ENCODE results near the gene BATF2.
A peak's percentile ranks its signal among the peaks of the same experiment; 100 is the strongest.
"Not testable (repeated sequence)": the region's sequence is repeated elsewhere in the genome, so short reads cannot be mapped to it uniquely, and the experiment has no call there.

Gene BATF2

GRCh38 chr11:65013130-65013887, 16.5 kb upstream of the BATF2 start:
- DNase-seq (ENCODE audit: low read depth), result peak; percentile 72

DNA sequence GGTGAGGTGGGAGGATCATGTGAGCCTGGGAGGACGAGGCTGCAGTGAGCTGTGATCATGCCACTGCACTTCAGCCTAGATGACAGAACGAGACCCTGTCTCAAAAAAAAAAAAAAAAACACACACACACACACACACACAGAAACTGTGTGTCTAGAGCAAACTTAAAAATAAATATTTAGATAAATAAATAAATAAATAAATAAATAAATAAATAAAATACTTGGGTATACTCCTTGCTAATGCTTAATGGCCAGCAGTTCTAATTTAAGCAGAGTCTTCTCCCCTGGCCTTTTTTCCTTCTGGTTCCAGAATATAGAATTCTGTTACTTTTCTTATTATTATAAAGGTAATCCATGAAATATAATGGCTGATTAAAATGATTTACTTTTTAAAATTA, 12.1 kb upstream of the BATF2 start:
- DNase-seq (ENCODE audit: low read depth), result no peak

- DNase-seq (ENCODE audit: low read depth), result no peak
Observed at GRCh38 chr11:65008016-65008415, 11.2 kb upstream of the BATF2 start.

GRCh38 chr11:65003968-65004367, 7.2 kb upstream of the BATF2 start:
- not testable (repeated sequence) for DNase-seq (ENCODE audit: low read depth)

GRCh38 chr11:65003282-65003681, 6.5 kb upstream of the BATF2 start:
- peak; percentile 17 for DNase-seq (ENCODE audit: low read depth)

DNA sequence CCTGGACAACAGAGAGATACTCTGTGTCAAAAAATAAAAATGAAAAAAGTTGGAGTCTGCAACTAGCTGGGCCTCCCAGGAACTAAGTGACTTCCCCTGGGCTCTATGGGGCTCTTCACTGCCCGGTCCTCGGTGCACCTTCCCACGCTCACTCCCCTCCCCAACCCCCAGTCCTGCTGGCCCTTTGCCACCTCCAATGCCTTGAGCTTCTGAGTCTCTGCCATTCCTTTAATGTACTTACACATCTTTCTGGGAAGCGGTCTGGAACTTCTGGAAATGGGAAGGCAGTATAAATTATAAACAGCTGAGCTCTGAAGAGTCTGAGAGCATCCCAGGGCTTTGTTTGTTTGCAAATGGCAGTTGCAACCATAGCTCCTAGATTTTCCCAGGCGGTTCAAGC, 5.9 kb upstream of the BATF2 start:
- no peak for DNase-seq (ENCODE audit: low read depth)

DNA sequence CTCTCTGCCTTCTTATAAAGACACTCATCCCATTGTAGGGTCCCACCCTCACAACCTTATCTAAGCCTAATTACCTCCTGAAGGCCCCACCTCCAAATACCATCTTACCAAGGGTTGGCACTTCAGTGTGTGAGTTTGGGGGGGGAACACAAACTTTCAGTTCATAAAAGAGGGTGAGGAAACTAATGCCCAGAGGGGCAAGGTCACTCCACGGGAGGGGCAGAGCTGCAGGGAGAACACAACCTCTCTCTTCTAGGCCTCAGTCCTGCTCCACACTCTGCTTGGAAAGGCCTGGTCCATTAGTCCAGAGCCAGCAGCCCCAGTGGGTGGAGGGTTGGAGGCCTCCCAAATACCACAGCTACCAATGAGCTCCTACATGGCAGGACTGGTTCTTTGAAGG, 2.7 kb upstream of the BATF2 start:
- DNase-seq (ENCODE audit: low read depth), result no peak

- no peak for DNase-seq (ENCODE audit: low read depth)
Observed at GRCh38 chr11:64998690-64999431, 2.1 kb upstream of the BATF2 start.

DNA sequence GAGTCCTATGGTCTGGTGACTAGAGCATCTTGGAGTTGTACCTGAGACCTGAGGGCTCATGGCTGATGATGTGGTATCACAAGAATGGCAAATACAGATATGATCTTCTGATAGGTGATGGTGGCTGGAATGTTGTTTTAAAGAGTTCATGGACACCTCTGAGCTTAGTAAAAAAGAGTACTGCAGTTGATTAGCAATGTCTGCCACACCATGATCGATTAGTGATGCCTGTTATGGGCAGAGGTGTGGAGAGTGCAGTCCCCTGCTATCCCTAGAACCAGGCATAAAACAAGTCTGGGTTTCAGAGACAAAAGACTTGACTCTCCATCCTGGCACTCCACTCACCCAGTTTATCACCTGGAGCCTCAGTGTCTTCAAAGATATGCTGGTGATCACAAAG, 1.4 kb upstream of the BATF2 start:
- no peak for DNase-seq (ENCODE audit: low read depth)

GRCh38 chr11:64996327-64996709, 453 bp downstream of the BATF2 start:
- DNase-seq (ENCODE audit: low read depth), result no peak

DNA sequence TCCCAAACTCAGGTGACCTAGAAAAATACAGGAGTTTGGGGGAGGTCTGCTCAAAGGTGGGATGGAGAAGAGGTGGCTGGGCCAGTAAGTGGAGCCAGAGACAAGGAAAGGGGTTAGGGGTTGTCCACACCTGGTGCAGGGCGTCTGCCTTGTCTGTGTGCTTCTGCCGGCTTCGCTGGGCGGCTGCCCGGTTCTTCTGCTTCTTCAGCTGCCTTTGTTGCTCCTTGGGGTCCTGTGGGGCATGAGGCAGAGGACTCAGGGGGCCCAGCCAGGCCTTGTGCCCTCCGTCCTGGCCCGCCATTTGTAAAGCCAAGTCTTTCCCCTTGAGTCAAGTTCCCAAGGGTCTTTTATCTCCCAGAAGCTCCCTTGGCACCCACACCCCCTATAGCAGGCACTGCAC, 2.5 kb downstream of the BATF2 start:
- no peak for DNase-seq (ENCODE audit: low read depth)

DNA sequence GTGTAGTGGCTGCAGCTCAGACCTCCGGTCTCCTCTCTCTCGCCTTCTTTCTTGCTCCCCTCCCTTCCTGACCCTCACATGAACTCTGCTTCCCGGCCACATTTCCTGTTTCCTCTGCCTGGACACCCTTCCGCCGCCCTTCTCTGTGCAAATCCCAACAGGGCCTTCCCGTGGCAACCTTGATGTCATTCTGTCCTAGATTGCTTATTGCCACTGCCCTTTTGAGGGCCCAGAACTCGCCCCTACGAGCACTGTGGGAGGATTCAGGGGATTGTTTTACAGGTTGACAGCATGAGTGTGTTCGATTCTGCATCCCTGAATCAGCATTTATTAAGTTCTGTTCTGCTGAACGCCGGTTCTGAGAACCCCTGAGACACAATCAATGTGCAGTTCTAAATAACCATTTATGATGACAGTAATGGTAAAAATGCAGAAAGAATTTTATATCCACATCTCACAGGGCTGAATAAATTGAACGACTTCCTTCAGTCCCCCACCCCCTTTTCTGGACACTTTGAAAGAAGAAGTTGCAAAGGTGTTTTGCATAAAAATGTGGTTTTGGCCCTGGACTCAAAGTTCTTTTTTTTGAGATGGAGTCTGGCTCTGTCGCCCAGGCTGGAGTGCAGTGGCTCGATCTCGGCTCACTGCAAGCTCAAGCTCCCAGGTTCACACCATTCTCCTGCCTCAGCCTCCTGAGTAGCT, 6.4 kb downstream of the BATF2 start:
- no peak for DNase-seq (ENCODE audit: low read depth)

GRCh38 chr11:64989416-64989815, 7.4 kb downstream of the BATF2 start:
- DNase-seq (ENCODE audit: low read depth), result no peak

- DNase-seq (ENCODE audit: low read depth), result no peak
Observed at GRCh38 chr11:64987998-64988854, 8.5 kb downstream of the BATF2 start.

DNA sequence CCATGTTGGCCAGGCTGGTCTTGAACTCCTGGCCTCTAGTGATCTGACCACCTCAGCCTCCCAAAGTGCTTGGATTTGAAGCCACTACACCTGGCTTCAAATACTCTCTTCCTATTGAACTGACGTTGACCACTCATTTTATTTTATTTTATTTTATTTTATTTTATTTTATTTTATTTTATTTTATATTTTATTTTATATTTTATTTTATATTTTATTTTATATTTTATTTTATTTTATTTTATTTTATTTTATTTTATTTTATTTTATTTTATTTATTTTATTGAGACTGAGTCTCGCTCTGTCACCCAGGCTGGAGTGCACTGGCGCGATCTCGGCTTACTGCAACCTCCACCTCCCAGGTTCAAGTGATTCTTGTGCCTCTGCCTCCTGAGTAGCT, 13.4 kb downstream of the BATF2 start:
- not testable (repeated sequence) for DNase-seq (ENCODE audit: low read depth)

DNA sequence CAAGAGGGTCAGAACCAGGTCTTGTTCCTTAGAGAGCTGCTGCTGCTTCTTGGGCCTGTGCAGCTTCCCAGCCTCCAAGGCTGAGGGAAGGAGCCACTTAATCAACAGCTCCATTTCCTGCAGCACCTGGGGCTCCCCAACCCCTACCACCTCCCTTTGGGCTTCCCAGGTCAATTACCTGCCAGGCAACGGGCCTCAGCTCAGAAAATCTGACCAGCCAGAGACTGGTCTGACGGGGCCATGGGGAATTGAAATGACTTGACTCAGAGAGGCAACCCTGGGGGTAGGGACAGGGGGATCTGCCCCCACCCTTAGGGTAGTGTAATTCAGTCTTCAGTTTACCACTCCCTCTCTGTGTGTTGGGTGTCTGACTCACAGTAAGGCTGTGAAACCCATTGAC, 20.1 kb downstream of the BATF2 start:
- DNase-seq (ENCODE audit: low read depth), result no peak

DNA sequence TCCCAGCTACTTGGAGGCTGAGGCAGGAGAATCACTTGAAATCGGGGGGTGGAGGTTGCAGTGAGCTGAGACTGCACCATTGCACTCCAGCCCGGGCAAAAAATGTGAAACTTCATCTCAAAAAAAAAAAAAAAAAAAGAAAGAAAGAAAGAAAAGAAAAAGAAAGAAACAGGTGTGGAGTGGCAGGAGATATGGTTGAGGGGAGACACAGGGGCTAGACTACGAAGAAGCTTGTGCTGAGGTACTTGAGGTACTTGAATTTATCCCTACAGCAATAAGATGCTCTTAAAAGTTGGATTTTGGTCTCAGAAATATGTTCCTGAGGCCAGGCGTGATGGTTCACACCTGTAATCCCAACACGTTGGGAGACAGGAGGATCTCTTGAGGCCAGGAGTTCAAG, 22.6 kb downstream of the BATF2 start:
- no peak for DNase-seq (ENCODE audit: low read depth)

GRCh38 chr11:64971421-64972233, 25.1 kb downstream of the BATF2 start, which contains the start of gene MAJIN:
Gene MAJIN, minus strand, starts transcription at chr11:64972108. Its CDS starts 12,703 bp downstream, at chr11:64959405.
- no peak for DNase-seq (ENCODE audit: low read depth)

DNA sequence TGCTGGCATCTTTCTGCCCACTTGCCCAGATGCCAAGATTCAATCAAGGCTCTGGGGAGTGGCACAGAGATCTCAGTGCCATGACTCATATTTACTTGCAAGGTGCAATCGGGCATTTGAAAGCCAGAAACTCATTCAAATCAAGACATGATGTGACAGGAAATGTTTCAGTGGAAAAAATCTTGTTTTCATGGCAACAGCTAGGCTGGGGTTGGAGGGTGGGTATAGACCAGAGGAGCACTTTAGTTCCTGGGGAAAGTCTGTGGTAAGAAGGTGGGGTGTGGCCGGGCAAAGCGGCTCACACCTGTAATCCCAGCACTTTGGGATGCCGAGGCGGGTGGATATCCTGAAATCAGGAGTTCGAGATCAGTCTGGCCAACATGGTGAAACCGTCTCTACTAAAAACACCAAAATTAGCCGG, 26.0 kb downstream of the BATF2 start:
- no peak for DNase-seq (ENCODE audit: low read depth)

DNA sequence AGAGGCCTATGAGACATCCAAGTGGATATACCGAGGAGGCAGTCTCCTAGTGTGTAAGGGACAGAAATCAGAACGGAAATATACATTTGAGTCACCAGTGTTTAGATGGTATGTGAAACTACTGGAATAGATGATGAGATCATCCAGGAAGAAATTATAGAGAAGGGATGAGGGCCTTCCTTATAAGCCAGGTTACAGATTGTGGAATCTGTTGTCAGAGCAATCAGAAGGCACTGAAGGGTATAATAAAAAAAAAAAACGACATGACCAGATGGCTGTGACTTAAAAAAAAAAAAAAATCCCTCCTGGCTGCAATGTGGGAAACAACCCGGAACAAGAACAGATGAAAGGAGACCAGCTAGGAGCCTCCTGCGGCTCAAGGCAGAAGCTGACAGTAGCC, 27.6 kb downstream of the BATF2 start:
- DNase-seq (ENCODE audit: low read depth), result peak; percentile 5

DNA sequence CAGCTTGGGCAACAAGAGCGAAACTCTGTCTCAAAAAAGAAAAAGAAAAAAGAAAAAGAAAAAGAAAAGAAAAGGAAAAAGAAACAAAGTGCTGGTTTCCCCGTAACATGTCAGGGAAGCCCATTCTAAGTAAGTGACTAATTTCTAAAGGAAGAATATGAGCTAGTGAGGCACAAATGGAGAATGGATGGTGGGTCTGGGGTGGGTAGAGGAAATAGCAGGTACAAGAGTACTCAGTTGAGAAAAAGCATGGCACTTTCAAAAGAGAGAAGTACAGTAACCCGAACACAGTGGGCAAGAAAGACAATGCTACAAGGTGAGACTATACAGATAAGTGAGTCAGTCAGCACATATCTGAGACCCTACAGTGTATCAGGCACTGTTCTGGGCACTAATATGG, 29.4 kb downstream of the BATF2 start:
- DNase-seq (ENCODE audit: low read depth), result no peak

All from GM04504 (cell line).